Thoracic aorta (tissue), 2 donors: ENCODE results near the gene TCF21. TPM values are rescaled to one million over a fixed set of nuclear protein-coding genes. Genes with fewer than 3 reads are reported as not detected.
"Not testable (repeated sequence)": the region's sequence is repeated elsewhere in the genome, so short reads cannot be mapped to it uniquely, and the experiment has no call there.

Source experiments
- ATAC-seq: fragments of 150-250 bp; one replicate; pipeline ENCODE4 v1.8.0; 2017; ENCODE audit warnings: low read depth; ENCODE audit not compliant: insufficient number of reproducible peaks, low FRiP score
- DNase-seq: peaks from one replicate; pipeline ENCODE4 v3.0.0-alpha.2; 2020; ENCODE audit warnings: low spot score
- H3K27ac ChIP-seq, 2 donors: fragments of 200-600 bp; sonication (generic); 1 replicate in 1 of 2; 2 replicates in 1 of 2; pipeline ENCODE4 v1.5.1; 2016; ENCODE audit warnings: mild to moderate bottlenecking in 2 of 2, moderate library complexity in 2 of 2
- H3K27me3 ChIP-seq: fragments of 200-600 bp; sonication (generic); replicated peaks from 2 replicates; pipeline ENCODE4 v1.6.0; 2016; ENCODE audit warnings: mild to moderate bottlenecking; ENCODE audit not compliant: insufficient read depth
- H3K36me3 ChIP-seq: fragments of 200-600 bp; sonication (generic); one replicate; pipeline ENCODE4 v1.5.1; 2016
- H3K4me1 ChIP-seq, 2 donors: fragments of 200-600 bp; sonication (generic); 1 replicate in 1 of 2; 2 replicates in 1 of 2; pipeline versions ENCODE4 v1.5.1 to v1.6.0; 2016; ENCODE audit warnings: low read depth in 2 of 2, mild to moderate bottlenecking in 1 of 2; ENCODE audit not compliant: control insufficient read depth in 1 of 2
- H3K4me3 ChIP-seq: fragments of 200-600 bp; sonication (generic); 2 replicates; pipeline ENCODE4 v1.5.1; 2016; ENCODE audit warnings: mild to moderate bottlenecking
- H3K9me3 ChIP-seq: fragments of 200-600 bp; sonication (generic); 2 replicates; pipeline ENCODE4 v1.5.1; 2016
- CTCF ChIP-seq: fragments of 200-600 bp; sonication (generic); IDR thresholded peaks from one replicate; pipeline ENCODE4 v1.5.1; 2019; ENCODE audit warnings: antibody characterized with exemption
- total RNA-seq, 2 donors: library from RNA; depleted of rRNA; stranded (reverse); fragments of >200 nt; gene quantifications; one replicate each; pipeline versions ENCODE4 v1.1.0 to v1.2.3, GENCODE V29; 2016

TCF21 gene
- total RNA-seq, 2 donors from 2014 or later, result 0.28 TPM; not detected in 1

- TF ChIP-seq CTCF, result peak; percentile 82
- Histone ChIP-seq H3K36me3 (no peaks in the 10 kb centered on the region), H3K27ac (no peak overlapping the region), H3K9me3 (no peaks in the 10 kb centered on the region), H3K4me3 (no peak overlapping the region), H3K4me1 (peaks cover 0 to 4% of the 10 kb centered on the region in 2 donors), H3K27me3 (no peaks in the 10 kb centered on the region)
- DNase-seq (peak; percentile 21), ATAC-seq (peak; percentile 92)
These were observed 35.2 kb downstream of the TCF21 start for GRCh38 chr6:133923938-133924593.

GRCh38 chr6:133931221-133931620 is 42.3 kb downstream of the TCF21 start:
- not testable (repeated sequence) for H3K27ac ChIP-seq, H3K4me1 ChIP-seq, ATAC-seq, H3K27me3 ChIP-seq, H3K4me3 ChIP-seq, DNase-seq, H3K36me3 ChIP-seq, H3K9me3 ChIP-seq

- H3K27me3 ChIP-seq, H3K4me1 ChIP-seq, H3K4me3 ChIP-seq, H3K9me3 ChIP-seq, DNase-seq, ATAC-seq, H3K36me3 ChIP-seq, H3K27ac ChIP-seq: not testable (repeated sequence)
These were observed 47.4 kb downstream of the TCF21 start for GRCh38 chr6:133936352-133936751.

GRCh38 chr6:133937909-133938308 is 49.0 kb downstream of the TCF21 start:
- Histone ChIP-seq H3K36me3 (no peaks in the 10 kb centered on the region), H3K27me3 (no peaks in the 10 kb centered on the region), H3K27ac (no peak overlapping the region), H3K9me3 (no peaks in the 10 kb centered on the region), H3K4me1 (no peaks in the 10 kb centered on the region), H3K4me3 (no peak overlapping the region)
- DNase-seq, result no peak
- no peak for ATAC-seq
- TF ChIP-seq CTCF, result no peak

- no peak overlapping the region for H3K27ac ChIP-seq
- no peak overlapping the region for H3K4me3 ChIP-seq
- H3K36me3 ChIP-seq, result no peaks in the 10 kb centered on the region
- DNase-seq (no peak), ATAC-seq (no peak)
- no peaks in the 10 kb centered on the region for H3K4me1 ChIP-seq
- no peaks in the 10 kb centered on the region for H3K9me3 ChIP-seq
- no peak for TF ChIP-seq CTCF
- H3K27me3 ChIP-seq, result no peaks in the 10 kb centered on the region
These were observed 49.6 kb downstream of the TCF21 start for GRCh38 chr6:133938533-133938932.

- TF ChIP-seq CTCF, result no peak
- DNase-seq, result no peak
- Histone ChIP-seq H3K4me3 (no peak overlapping the region), H3K27ac (no peak overlapping the region), H3K4me1 (no peaks in the 10 kb centered on the region), H3K36me3 (no peaks in the 10 kb centered on the region), H3K27me3 (no peaks in the 10 kb centered on the region), H3K9me3 (no peaks in the 10 kb centered on the region)
- no peak for ATAC-seq
These were observed 51.1 kb downstream of the TCF21 start for GRCh38 chr6:133939778-133940667.
